GM18505 (cell line): Measurements from ENCODE around the gene SENP8.

Source experiments
- ATAC-seq: cut with Tn5 transposase; IDR thresholded peaks from one replicate; pipeline ENCODE4 v1.9.1; 2021; ENCODE audit not compliant: unreplicated experiment
- POLR2A ChIP-seq: IDR thresholded peaks from 4 replicates; pipeline ENCODE4 v1.6.1; 2011; ENCODE audit warnings: borderline replicate concordance; ENCODE audit not compliant: insufficient read depth, insufficient read length; ENCODE audit errors: extremely low read depth

The SENP8 gene

GRCh38 chr15:72180761-72181324, 62.6 kb downstream of the SENP8 start:
- no peak for TF ChIP-seq POLR2A
- ATAC-seq: no peak

GRCh38 chr15:72182244-72182643, 64.0 kb downstream of the SENP8 start:
- no peak for TF ChIP-seq POLR2A
- no peak for ATAC-seq

GRCh38 chr15:72182673-72183072, 64.5 kb downstream of the SENP8 start:
- ATAC-seq: no peak
- TF ChIP-seq POLR2A: no peak

- TF ChIP-seq POLR2A: no peak
- no peak for ATAC-seq
These were observed 65.6 kb downstream of the SENP8 start for GRCh38 chr15:72183781-72184164.

GRCh38 chr15:72184165-72184811, 66.1 kb downstream of the SENP8 start:
- no peak for TF ChIP-seq POLR2A
- ATAC-seq: no peak

- no peak for ATAC-seq
- TF ChIP-seq POLR2A: no peak
These were observed 71.2 kb downstream of the SENP8 start for GRCh38 chr15:72189250-72189902.

- ATAC-seq: no peak
These were observed 74.2 kb downstream of the SENP8 start for GRCh38 chr15:72192416-72192815.

More at GRCh38 chr15:72192416-72192815, 74.2 kb downstream of the SENP8 start:
- no peak for TF ChIP-seq POLR2A
